ENCODE measurements around the gene DEXI. TPM values are rescaled to one million over a fixed set of nuclear protein-coding genes. Genes with fewer than 3 reads are reported as not detected.
A peak's percentile ranks its signal among the peaks of the same experiment; 100 is the strongest.

Gene DEXI
- total RNA-seq, 1 donor from 2014 or later, result 42.8 TPM

DNA sequence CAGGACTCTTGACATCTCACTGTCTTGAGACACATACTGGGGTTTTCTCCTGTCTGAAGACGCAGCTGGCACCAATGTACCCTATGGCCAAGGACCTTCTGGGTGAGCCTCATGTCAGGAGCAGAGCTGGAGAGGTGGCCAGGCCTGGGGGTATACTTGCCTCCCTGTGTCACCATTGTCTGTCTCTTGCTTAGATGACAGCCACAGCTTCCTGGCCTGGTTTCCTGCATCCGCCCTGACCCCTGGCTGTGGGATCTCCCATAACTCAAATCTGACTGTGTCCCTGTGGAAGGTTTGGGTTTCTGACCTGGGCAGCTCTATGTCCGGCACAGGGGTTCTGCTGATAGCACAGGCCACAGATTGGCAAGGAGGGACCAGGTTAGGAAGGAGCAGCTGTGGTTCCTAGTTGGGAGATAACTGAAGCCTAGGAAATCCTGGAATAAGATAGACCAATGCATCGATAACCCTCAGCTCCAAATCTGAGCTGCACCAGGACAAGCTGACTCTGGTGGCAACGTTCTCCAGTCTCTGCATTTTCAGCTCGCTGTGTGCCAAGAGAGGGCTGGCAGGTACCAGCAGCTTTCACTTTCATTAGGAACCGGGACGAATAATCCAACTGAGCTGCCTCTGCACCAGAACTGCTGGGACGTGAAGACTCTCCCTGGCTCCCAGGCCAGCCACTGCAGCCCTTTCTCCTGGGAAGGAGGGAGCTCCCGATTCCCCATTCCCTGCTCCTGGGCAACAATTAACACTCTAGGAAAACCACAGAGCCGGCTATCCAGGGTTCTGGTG, 5.0 kb downstream of the DEXI start:
- Histone ChIP-seq H3K4me1 (ENCODE audit: control insufficient read depth in 3 of 3, insufficient read depth in 3 of 3, low read length in 3 of 3) (peaks cover 79 to 88% (median 86%) of the 10 kb centered on the region in 3 donors), H3K36me3 (ENCODE audit: control insufficient read depth in 3 of 3, insufficient read depth in 3 of 3, low read length in 3 of 3) (peaks cover 3 to 13% (median 12%) of the 10 kb centered on the region in 3 donors), H3K27me3 (ENCODE audit: control insufficient read depth in 3 of 3, insufficient read depth in 3 of 3, low read length in 3 of 3) (no peaks in the 10 kb centered on the region), H3K9ac (ENCODE audit: low read depth in 1 of 3, low read length in 3 of 3) (peak overlapping the region; percentile 70 to 97 (median 81)), H3K27ac (ENCODE audit: low read depth, low read length) (peak overlapping the region; percentile 82), H3K9me3 (ENCODE audit: control insufficient read depth in 3 of 3, low read length in 3 of 3) (no peaks in the 10 kb centered on the region), H3K4me3 (ENCODE audit: low read length in 3 of 3) (peak overlapping the region; percentile 62 to 95 (median 82))

DNA sequence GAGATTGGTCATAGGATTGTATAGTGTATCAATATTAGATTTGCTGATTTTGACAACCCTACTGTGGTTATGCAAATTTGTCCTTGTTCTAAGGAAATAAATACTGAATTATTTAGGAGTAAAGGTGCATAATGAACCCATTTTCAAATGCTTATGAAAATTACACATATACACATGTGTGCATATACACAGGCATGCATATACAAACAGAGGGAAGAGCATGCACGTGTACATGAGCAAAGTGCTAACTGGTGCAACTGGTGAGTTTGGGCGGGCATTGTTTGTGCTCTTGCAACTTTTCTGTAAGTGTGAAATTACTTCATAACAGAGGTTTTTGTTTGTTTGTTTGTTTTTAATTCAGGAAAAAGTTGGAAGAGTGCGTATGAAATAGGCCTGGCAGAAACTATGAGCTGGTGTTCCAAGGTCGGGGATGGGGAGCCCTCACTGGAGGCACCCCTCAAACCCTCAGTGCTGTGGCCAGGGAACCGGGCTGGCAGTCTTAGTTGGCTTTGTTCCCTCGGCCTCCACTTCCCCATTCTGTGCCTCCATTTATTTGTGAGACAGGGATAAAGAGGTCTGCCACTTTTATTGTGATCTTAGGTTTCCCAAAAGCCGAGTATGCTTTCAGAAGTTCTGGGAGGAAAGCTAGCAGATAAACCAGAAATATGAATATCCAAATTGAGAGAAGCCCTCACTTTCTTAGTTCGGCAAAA, 5.8 kb downstream of the DEXI start:
- H3K9me3 ChIP-seq (ENCODE audit: control insufficient read depth in 3 of 3, low read length in 3 of 3), result no peaks in the 10 kb centered on the region
- H3K4me1 ChIP-seq (ENCODE audit: control insufficient read depth in 3 of 3, insufficient read depth in 3 of 3, low read length in 3 of 3), result peaks cover 83 to 87% (median 87%) of the 10 kb centered on the region in 3 donors
- H3K27ac ChIP-seq (ENCODE audit: low read depth, low read length), result peak overlapping the region; percentile 82
- peaks cover 7 to 17% (median 16%) of the 10 kb centered on the region in 3 donors for H3K36me3 ChIP-seq (ENCODE audit: control insufficient read depth in 3 of 3, insufficient read depth in 3 of 3, low read length in 3 of 3)
- H3K9ac ChIP-seq (ENCODE audit: low read depth in 1 of 3, low read length in 3 of 3), result peak overlapping the region in 2 of 3 donors; percentile 3 to 97
- no peaks in the 10 kb centered on the region for H3K27me3 ChIP-seq (ENCODE audit: control insufficient read depth in 3 of 3, insufficient read depth in 3 of 3, low read length in 3 of 3)
- H3K4me3 ChIP-seq (ENCODE audit: low read length in 3 of 3), result peak overlapping the region in 1 of 3 donors; percentile 95

DNA sequence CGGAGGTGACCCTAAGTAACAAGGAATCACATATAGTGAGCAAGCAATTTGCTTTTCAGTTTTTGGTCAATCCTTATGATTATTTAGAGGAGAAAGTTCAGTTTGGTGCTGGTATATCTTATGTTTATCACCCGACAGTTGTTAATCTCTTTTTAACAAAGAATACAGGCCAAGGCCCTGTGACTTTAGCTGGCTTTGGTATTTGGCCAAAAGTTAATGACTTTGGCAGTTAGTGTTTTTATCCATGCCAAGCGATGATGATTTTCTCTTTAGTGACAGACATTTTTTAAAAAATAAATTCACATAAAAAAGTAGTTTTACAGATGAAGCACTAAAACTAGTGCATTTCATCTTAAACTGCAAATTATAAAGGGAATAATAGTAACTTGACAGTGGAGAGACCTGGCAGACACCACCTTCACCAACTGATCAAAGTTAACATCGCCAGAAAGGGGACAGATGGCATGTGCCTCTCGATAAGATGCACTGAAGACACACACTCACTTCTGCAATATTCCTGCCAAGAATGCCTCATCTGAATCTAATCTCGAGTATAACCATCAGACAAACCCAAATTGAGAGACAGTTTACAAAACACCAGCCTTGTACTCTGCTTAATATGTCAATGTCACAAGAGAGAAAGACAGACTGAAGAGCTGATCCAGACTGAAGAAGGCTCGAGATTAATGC, 6.9 kb downstream of the DEXI start:
- peaks cover 79 to 87% (median 81%) of the 10 kb centered on the region in 3 donors for H3K4me1 ChIP-seq (ENCODE audit: control insufficient read depth in 3 of 3, insufficient read depth in 3 of 3, low read length in 3 of 3)
- no peaks in the 10 kb centered on the region for H3K27me3 ChIP-seq (ENCODE audit: control insufficient read depth in 3 of 3, insufficient read depth in 3 of 3, low read length in 3 of 3)
- H3K36me3 ChIP-seq (ENCODE audit: control insufficient read depth in 3 of 3, insufficient read depth in 3 of 3, low read length in 3 of 3), result peaks cover 11 to 20% (median 16%) of the 10 kb centered on the region in 3 donors
- H3K27ac ChIP-seq (ENCODE audit: low read depth, low read length), result peak overlapping the region; percentile 0
- H3K9ac ChIP-seq (ENCODE audit: low read depth in 1 of 3, low read length in 3 of 3), result peak overlapping the region in 2 of 3 donors; percentile 10 to 34
- no peaks in the 10 kb centered on the region for H3K9me3 ChIP-seq (ENCODE audit: control insufficient read depth in 3 of 3, low read length in 3 of 3)
- H3K4me3 ChIP-seq (ENCODE audit: low read length in 3 of 3), result peak overlapping the region in 2 of 3 donors; percentile 11 to 39

DNA sequence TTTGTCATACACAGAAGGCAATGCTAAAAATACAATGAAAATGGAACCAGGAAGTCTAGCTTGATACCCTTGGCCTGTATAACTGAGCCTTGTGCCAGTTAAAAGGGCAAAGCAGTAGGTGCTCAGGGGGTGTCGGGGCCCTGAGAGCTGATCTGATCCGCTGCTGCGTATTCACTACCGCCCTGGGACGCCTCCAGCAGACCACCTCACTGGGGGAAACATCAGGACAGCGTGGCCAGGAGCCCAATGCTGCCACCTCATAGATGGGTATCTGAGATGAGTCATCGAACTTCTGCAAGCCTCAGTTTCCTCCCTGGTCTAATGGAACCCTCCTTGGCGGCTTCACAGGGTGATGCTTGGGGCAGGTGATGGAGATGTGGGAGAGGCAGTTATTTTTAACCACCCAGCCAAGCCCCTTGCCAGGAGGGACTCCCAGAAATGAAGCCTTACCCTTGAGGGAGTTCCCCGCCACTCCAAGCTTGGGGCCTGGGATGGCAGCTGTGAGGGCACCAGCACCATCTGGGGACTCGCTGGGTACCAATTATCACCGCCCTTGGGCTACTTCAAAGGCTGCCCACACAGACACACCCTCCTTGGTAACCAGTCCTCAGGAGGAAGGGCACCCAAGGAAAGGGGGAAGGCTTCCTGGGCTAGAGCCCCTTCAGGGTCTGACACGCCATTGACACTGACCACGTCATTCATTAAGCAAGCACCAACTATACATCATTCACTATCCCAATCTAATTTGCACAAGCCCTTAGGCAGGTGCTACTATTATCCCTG, 7.8 kb downstream of the DEXI start:
- no peaks in the 10 kb centered on the region for H3K9me3 ChIP-seq (ENCODE audit: control insufficient read depth in 3 of 3, low read length in 3 of 3)
- H3K27me3 ChIP-seq (ENCODE audit: control insufficient read depth in 3 of 3, insufficient read depth in 3 of 3, low read length in 3 of 3), result no peaks in the 10 kb centered on the region
- peaks cover 75 to 87% (median 79%) of the 10 kb centered on the region in 3 donors for H3K4me1 ChIP-seq (ENCODE audit: control insufficient read depth in 3 of 3, insufficient read depth in 3 of 3, low read length in 3 of 3)
- H3K4me3 ChIP-seq (ENCODE audit: low read length in 3 of 3), result peak overlapping the region in 2 of 3 donors; percentile 11 to 39
- peak overlapping the region in 2 of 3 donors; percentile 34 for H3K9ac ChIP-seq (ENCODE audit: low read depth in 1 of 3, low read length in 3 of 3)
- peaks cover 11 to 21% (median 16%) of the 10 kb centered on the region in 3 donors for H3K36me3 ChIP-seq (ENCODE audit: control insufficient read depth in 3 of 3, insufficient read depth in 3 of 3, low read length in 3 of 3)
- H3K27ac ChIP-seq (ENCODE audit: low read depth, low read length), result peak overlapping the region; percentile 0

DNA sequence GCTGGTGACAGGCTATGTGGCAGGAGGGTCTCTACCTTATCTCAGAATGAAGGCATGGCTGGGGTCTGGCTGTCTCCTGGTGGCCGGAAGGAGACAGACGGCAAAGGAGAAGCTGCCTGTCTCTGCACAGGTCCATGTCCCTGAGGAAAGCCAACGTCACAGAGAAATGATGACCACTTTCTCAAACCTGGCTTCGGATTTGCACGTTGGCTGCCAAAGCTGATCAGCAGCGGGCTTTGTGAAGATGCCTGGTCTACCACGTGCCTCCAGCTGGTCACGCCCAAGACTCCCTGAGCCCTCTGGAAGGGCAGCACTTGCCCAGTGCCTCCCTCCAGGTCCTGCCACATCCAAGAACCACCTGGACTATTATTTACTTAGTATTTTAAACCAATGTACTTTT, 8.4 kb downstream of the DEXI start:
- H3K27ac ChIP-seq (ENCODE audit: low read depth, low read length), result peak overlapping the region; percentile 28

DNA sequence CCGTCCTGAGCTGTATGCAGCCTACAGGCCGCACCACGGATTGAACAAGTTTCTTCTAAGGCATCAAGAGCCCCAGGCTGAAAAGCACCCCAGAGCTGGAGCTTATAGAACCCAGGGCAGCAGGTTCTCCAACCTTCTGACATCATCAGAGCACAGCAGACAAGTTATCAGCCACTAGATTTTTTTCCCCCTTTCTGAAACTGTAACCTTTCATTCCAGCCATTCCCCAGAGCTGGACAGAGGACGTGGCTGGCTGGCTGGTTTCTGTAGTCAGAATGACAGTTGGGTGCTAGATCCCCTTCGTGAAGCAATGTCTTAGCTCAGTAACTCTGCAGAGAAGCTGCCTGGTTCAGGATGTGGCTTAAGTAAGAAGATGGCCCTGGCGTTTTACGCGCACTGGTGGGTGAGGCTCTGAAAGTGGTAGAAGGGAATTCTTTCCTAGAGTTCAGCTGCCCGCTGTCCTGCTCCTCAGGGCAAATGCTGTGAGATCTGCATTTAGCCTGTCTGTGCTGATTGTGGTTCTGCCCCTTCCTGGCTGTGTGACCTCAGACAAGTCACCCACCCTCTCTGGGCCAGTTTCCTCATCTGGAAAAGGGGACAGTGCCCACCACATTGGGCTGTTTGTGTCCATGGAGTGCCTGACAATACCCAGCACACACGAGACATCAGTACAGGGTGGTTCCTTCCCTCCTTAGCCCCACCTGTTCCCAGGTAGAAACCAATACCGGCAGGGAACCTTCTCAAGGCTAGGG, 9.1 kb downstream of the DEXI start:
- Histone ChIP-seq H3K36me3 (ENCODE audit: control insufficient read depth in 3 of 3, insufficient read depth in 3 of 3, low read length in 3 of 3) (peaks cover 16 to 30% (median 20%) of the 10 kb centered on the region in 3 donors), H3K4me3 (ENCODE audit: low read length in 3 of 3) (peak overlapping the region in 1 of 3 donors; percentile 29), H3K4me1 (ENCODE audit: control insufficient read depth in 3 of 3, insufficient read depth in 3 of 3, low read length in 3 of 3) (peaks cover 65 to 76% (median 66%) of the 10 kb centered on the region in 3 donors), H3K9ac (ENCODE audit: low read depth in 1 of 3, low read length in 3 of 3) (peak overlapping the region in 2 of 3 donors; percentile 27 to 54), H3K27me3 (ENCODE audit: control insufficient read depth in 3 of 3, insufficient read depth in 3 of 3, low read length in 3 of 3) (no peaks in the 10 kb centered on the region), H3K9me3 (ENCODE audit: control insufficient read depth in 3 of 3, low read length in 3 of 3) (no peaks in the 10 kb centered on the region), H3K27ac (ENCODE audit: low read depth, low read length) (peak overlapping the region; percentile 28)

More for the DNA sequence above, 8.4 kb downstream of the DEXI start:
- Histone ChIP-seq H3K9ac (ENCODE audit: low read depth in 1 of 3, low read length in 3 of 3) (peak overlapping the region in 2 of 3 donors; percentile 27 to 54), H3K9me3 (ENCODE audit: control insufficient read depth in 3 of 3, low read length in 3 of 3) (no peaks in the 10 kb centered on the region), H3K27me3 (ENCODE audit: control insufficient read depth in 3 of 3, insufficient read depth in 3 of 3, low read length in 3 of 3) (no peaks in the 10 kb centered on the region), H3K4me1 (ENCODE audit: control insufficient read depth in 3 of 3, insufficient read depth in 3 of 3, low read length in 3 of 3) (peaks cover 72 to 83% (median 73%) of the 10 kb centered on the region in 3 donors), H3K36me3 (ENCODE audit: control insufficient read depth in 3 of 3, insufficient read depth in 3 of 3, low read length in 3 of 3) (peaks cover 11 to 24% (median 16%) of the 10 kb centered on the region in 3 donors), H3K4me3 (ENCODE audit: low read length in 3 of 3) (peak overlapping the region in 1 of 3 donors; percentile 29)

DNA sequence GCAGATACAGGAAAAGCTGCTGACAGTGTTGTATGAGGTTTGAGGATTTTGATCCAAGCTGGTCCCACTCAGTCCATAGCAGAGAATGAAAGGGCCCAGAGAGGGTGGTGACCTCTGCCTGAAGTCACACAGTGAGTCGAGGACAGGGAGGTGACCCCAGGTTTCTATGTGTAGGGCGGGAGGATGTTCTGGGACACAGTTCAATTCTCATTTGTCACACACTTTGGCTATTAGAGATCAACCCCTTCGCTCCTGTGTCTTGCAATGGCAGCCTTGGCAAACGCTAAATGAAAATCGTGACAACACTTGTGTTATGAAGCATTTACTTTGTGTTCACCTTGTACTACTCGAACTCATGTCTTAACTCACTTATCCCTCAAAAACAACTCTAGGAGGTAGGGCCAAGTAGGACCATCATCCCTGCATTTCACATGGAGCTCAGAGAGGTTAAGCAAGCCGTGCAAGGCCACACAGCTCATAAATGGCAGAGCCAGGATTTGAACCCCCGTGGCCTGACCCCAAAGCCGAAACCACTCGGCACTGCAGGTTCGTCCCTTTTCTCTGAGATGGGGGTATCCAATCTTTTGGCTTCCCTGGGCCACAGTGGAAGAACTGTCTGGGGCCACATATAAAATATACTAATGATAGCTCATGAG, 10.2 kb downstream of the DEXI start:
- peaks cover 55 to 66% (median 55%) of the 10 kb centered on the region in 3 donors for H3K4me1 ChIP-seq (ENCODE audit: control insufficient read depth in 3 of 3, insufficient read depth in 3 of 3, low read length in 3 of 3)
- H3K4me3 ChIP-seq (ENCODE audit: low read length in 3 of 3), result no peak overlapping the region
- H3K27me3 ChIP-seq (ENCODE audit: control insufficient read depth in 3 of 3, insufficient read depth in 3 of 3, low read length in 3 of 3), result no peaks in the 10 kb centered on the region
- H3K9me3 ChIP-seq (ENCODE audit: control insufficient read depth in 3 of 3, low read length in 3 of 3), result no peaks in the 10 kb centered on the region
- H3K9ac ChIP-seq (ENCODE audit: low read depth in 1 of 3, low read length in 3 of 3), result no peak overlapping the region
- no peak overlapping the region for H3K27ac ChIP-seq (ENCODE audit: low read depth, low read length)
- H3K36me3 ChIP-seq (ENCODE audit: control insufficient read depth in 3 of 3, insufficient read depth in 3 of 3, low read length in 3 of 3), result peaks cover 26 to 40% (median 30%) of the 10 kb centered on the region in 3 donors

DNA sequence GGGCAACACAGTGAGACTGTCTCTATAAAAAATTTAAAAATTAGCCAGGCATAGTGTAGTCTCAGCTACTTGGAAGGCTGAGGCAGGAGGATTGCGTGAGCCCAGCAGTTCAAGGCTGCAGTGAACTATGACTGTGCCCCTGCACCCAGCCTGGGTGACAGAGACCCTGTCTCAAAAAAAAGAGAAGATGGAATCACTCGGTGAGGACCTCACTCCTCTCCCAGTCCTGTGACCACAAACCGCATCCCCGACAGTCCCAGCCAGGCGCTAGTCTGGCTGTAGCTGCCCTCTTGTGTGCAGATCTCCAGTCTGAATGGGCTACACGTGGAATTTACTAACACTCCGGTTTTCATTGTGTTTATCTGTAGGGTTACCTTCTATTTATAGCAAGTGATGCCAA, 11.1 kb downstream of the DEXI start:
- Histone ChIP-seq H3K9ac (ENCODE audit: low read depth in 1 of 3, low read length in 3 of 3) (no peak overlapping the region), H3K27me3 (ENCODE audit: control insufficient read depth in 3 of 3, insufficient read depth in 3 of 3, low read length in 3 of 3) (no peaks in the 10 kb centered on the region), H3K36me3 (ENCODE audit: control insufficient read depth in 3 of 3, insufficient read depth in 3 of 3, low read length in 3 of 3) (peaks cover 30 to 42% (median 37%) of the 10 kb centered on the region in 3 donors), H3K9me3 (ENCODE audit: control insufficient read depth in 3 of 3, low read length in 3 of 3) (no peaks in the 10 kb centered on the region), H3K27ac (ENCODE audit: low read depth, low read length) (no peak overlapping the region), H3K4me1 (ENCODE audit: control insufficient read depth in 3 of 3, insufficient read depth in 3 of 3, low read length in 3 of 3) (peaks cover 46 to 56% (median 46%) of the 10 kb centered on the region in 3 donors), H3K4me3 (ENCODE audit: low read length in 3 of 3) (no peak overlapping the region)

All from skeletal muscle tissue (tissue), 4 donors.